ENCODE measurements around the gene INAFM1. TPM values are rescaled to one million over a fixed set of nuclear protein-coding genes. Genes with fewer than 3 reads are reported as not detected.
A peak's percentile ranks its signal among the peaks of the same experiment; 100 is the strongest.

INAFM1 gene
- total and polyA plus RNA-seq, 9 of the 15 experiments (the other 6 are each of a cell fraction or from before 2014, with no cell fraction given) = 0.71 to 30.9 (median 3.1) TPM

DNA sequence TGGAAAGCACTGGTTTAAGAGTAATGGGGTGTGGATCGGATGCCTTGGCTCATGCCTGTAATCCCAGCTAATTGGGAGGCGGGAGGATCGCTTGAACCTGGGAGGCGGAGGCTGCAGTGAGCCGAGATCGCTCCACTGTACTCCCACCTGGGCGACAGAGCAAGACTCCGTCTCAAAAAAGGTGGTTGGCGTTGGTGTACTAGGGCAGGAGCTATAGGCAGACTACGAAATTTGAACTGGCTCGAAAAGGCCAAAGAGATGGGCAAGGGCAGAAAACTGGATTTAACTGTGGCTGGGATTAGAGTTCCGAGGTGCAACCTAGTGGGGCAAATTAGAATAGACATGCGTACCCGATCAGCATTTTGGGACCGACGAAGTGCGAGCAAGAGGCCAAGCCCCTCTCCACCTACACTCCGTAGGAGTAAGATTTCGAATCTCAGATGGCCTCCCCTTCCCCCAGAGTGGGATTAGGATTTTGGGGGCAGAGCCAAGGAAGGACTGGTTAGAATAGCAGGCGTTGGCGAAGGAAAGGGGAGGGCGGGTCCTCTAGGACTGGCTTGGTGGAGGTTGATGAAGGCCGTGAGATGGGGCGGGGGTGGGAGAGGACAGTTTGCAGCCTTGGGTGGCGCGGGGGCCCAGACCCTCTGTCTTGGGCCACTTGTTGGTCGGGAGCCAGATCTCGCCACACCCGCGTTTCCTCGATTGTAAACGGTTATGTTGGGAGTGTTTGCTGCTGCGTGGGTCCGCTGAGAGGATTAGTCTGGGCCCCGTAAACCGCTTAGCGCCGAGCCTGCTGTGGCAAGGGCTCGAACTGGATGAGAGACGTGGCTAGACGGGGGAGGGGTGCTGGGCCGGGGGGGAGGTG is 2.0 kb upstream of the INAFM1 start (continued):
- TF ChIP-seq STAT5A (IDR thresholded peaks at IDR 0.05; ENCODE audit: borderline replicate concordance, low read length) = 0 out of 2 replicates have a peak, but pooled peaks have one; percentile 14
- TF ChIP-seq POLR2AphosphoS5 (IDR thresholded peaks at IDR 0.05; ENCODE audit: control insufficient read depth, insufficient read depth, low read depth, low read length) = peak; percentile 7; the same call in 1 of the 2 replicates
- TF ChIP-seq KDM1A (IDR thresholded peaks at IDR 0.05) = 0 out of 4 replicates have a peak, but pooled peaks of 1 of the 2 experiments have one; percentile 21
- 0 out of 2 replicates have a peak, but pooled peaks have one; percentile 61 for TF ChIP-seq NFIC (IDR thresholded peaks at IDR 0.05)
- TF ChIP-seq TAF9B (IDR thresholded peaks at IDR 0.05; ENCODE audit: partially characterized antibody) = no peak
- TF ChIP-seq, protein P1, sequence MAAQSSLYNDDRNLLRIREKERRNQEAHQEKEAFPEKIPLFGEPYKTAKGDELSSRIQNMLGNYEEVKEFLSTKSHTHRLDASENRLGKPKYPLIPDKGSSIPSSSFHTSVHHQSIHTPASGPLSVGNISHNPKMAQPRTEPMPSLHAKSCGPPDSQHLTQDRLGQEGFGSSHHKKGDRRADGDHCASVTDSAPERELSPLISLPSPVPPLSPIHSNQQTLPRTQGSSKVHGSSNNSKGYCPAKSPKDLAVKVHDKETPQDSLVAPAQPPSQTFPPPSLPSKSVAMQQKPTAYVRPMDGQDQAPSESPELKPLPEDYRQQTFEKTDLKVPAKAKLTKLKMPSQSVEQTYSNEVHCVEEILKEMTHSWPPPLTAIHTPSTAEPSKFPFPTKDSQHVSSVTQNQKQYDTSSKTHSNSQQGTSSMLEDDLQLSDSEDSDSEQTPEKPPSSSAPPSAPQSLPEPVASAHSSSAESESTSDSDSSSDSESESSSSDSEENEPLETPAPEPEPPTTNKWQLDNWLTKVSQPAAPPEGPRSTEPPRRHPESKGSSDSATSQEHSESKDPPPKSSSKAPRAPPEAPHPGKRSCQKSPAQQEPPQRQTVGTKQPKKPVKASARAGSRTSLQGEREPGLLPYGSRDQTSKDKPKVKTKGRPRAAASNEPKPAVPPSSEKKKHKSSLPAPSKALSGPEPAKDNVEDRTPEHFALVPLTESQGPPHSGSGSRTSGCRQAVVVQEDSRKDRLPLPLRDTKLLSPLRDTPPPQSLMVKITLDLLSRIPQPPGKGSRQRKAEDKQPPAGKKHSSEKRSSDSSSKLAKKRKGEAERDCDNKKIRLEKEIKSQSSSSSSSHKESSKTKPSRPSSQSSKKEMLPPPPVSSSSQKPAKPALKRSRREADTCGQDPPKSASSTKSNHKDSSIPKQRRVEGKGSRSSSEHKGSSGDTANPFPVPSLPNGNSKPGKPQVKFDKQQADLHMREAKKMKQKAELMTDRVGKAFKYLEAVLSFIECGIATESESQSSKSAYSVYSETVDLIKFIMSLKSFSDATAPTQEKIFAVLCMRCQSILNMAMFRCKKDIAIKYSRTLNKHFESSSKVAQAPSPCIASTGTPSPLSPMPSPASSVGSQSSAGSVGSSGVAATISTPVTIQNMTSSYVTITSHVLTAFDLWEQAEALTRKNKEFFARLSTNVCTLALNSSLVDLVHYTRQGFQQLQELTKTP (IDR thresholded peaks at IDR 0.05; ENCODE audit: low read depth in 1 of 2, partially characterized antibody in 2 of 2) = peak in 1 of 2 experiments; percentile 18
- TF ChIP-seq, protein P2, sequence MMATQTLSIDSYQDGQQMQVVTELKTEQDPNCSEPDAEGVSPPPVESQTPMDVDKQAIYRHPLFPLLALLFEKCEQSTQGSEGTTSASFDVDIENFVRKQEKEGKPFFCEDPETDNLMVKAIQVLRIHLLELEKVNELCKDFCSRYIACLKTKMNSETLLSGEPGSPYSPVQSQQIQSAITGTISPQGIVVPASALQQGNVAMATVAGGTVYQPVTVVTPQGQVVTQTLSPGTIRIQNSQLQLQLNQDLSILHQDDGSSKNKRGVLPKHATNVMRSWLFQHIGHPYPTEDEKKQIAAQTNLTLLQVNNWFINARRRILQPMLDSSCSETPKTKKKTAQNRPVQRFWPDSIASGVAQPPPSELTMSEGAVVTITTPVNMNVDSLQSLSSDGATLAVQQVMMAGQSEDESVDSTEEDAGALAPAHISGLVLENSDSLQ (IDR thresholded peaks at IDR 0.05) = peak; percentile 76
- TF ChIP-seq ERF (CRISPR knock-in tag; IDR thresholded peaks at IDR 0.05) = 0 out of 2 replicates have a peak, but pooled peaks have one; percentile 59
- peak; percentile 13 for TF ChIP-seq HNRNPLL (IDR thresholded peaks at IDR 0.05; ENCODE audit: low read depth, low read length, poor library complexity, severe bottlenecking)
- 0 out of 4 replicates have a peak, but pooled peaks of 1 of the 2 experiments have one; percentile 44 for TF ChIP-seq FOXA3 (CRISPR knock-in tag; conservative IDR thresholded peaks at IDR 0.05 in 1 of 2, IDR thresholded peaks at IDR 0.05 in 1 of 2)
- TF ChIP-seq TOE1 (IDR thresholded peaks at IDR 0.05; ENCODE audit: borderline replicate concordance) = 0 out of 2 replicates have a peak, but pooled peaks have one; percentile 6
- TF ChIP-seq TOE1 (CRISPR knock-in tag; IDR thresholded peaks at IDR 0.05; ENCODE audit: borderline replicate concordance, low read depth) = no peak
- no peak for TF ChIP-seq RBM22 (IDR thresholded peaks at IDR 0.05; ENCODE audit: low read depth, low read length, poor library complexity, severe bottlenecking)
- peak; percentile 51; the same call in 1 of the 2 replicates for TF ChIP-seq NFRKB (IDR thresholded peaks at IDR 0.05; ENCODE audit: low read depth)
- 0 out of 2 replicates have a peak, but pooled peaks have one; percentile 8 for TF ChIP-seq CBX5 (IDR thresholded peaks at IDR 0.05; ENCODE audit: borderline replicate concordance, low read depth)
- TF ChIP-seq, protein P3, sequence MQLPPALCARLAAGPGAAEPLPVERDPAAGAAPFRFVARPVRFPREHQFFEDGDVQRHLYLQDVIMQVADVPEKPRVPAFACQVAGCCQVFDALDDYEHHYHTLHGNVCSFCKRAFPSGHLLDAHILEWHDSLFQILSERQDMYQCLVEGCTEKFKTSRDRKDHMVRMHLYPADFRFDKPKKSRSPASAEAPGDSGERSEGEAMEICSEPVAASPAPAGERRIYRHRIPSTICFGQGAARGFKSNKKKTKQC (CRISPR knock-in tag; IDR thresholded peaks at IDR 0.05) = 0 out of 2 replicates have a peak, but pooled peaks have one; percentile 2

Data from K562 (cell line).